GM18867 (cell line): ENCODE measurements around the gene NCAN.

Source experiments
- ATAC-seq: cut with Tn5 transposase; IDR thresholded peaks from one replicate; pipeline ENCODE4 v1.9.1; 2021; ENCODE audit warnings: mild to moderate bottlenecking, moderate library complexity; ENCODE audit not compliant: unreplicated experiment

NCAN gene

DNA sequence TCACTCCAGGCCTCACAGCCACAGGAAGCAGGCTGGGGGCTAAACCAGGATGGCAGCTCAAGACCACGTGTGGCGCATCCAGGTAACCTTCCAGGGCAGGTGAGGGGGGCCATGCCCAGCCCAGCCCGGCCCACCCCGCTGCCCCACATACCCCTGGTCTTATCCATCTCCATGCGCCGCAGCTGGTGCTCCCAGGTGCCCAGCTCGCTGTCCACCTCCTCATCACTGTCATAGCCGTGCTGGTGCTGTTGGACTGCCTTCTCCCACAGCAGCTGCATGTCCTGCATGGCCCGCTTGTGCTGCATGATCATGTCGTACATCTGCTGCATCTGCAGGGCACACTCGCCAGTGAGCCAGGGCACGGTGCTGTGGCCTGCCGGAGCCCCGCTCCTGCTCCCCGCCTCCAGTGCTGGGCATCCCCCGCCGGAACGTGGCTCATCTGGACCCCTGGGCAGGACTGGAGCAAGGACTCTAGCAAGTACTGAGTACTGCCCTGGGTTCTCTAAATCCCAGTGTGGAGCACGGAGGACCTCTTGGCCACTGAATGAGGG lies 67.4 kb downstream of the NCAN start:
- ATAC-seq, result no peak

DNA sequence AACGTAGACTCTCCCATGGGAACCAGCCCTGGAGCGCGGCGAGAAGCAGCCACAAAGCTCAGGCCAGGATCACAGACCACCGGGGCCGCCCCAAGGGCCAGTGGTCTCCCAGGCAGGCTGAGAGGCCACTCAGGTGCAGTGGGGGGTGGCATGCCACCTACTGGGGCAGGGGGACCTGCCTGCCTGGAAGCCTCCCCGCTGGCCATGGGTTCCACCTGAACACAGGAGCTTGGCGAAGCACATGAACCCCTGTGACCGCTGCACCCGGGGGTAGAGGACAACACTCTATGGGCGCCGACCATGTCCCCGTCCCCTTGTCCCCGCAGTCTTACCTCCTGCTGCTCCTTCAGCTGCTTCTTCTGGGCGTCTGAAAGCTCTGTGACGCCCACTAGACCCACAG lies 68.1 kb downstream of the NCAN start:
- ATAC-seq, result no peak

DNA sequence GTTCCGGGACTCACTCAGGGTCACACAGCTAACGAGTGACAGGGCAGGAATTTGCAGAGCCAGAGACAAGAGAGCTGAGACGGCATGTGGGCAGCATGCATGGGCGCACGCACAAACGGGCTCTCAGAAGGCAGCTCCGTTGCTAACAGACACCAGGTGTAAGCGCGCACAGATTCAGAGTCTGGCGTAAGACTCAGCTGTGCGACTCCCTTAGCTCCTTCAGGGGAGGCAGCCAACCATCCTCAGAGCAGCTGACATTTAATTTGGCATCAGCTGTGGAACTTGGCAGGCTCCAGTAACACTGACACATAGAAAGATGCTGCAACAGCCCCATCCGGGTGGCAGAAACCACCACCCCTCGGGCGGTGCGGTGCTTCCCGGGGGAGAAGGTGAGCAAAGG lies 68.8 kb downstream of the NCAN start:
- no peak for ATAC-seq

DNA sequence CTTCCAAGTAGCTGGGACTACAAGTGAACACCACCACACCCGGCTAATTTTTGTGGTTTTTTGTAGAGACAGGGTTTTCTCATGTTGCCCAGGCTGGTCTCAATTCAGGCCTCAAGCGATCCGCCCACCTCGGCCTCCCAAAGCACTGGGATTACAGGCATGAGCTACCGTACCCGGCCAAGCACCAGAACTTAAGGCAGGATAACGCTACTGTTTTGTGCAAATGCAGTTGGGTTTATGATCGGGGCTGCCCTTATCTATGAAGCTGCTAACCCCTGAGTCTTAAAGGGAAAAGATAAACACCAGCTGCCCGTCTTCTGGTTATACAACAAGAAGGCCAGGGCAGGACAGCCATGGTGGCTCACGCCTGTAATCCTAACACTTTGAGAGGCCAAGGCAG lies 73.9 kb downstream of the NCAN start:
- no peak for ATAC-seq

DNA sequence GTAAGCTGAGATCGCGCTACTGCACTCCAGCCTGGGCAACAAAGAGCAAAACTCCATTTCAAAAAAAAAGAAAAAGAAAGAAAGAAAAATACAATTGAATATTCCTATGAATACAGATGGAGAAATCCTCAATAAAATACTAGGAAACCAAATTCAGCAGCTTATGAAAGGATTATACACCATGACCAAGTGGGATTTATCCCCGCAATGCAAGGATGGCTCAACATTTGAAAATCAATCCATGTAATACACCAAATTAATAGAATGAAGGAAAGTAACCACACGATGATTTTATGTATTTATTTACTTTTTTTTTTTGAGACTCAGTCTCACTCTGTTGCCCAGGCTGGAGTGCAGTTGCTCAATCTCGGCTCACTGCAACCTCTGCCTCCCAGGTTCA lies 80.8 kb downstream of the NCAN start:
- ATAC-seq, result no peak

DNA sequence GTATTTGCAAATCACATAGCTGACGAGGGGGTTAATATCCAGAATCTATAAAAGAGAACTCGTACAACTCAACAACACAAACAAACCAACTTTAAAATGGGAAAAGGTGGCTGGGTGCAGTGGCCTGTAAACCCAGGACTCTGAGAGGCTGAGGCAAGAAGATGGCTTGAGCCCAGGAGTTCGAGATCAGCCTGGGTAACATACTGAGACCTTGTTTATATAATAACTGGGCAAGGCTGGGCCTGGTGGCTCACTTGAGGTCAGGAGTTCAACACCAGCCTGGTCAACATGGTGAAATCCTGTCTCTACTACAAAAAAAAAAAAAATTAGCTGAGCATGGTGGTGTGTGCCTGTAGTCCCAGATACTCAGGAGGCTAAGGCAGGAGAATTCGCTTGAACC lies 83.2 kb downstream of the NCAN start:
- ATAC-seq, result no peak

DNA sequence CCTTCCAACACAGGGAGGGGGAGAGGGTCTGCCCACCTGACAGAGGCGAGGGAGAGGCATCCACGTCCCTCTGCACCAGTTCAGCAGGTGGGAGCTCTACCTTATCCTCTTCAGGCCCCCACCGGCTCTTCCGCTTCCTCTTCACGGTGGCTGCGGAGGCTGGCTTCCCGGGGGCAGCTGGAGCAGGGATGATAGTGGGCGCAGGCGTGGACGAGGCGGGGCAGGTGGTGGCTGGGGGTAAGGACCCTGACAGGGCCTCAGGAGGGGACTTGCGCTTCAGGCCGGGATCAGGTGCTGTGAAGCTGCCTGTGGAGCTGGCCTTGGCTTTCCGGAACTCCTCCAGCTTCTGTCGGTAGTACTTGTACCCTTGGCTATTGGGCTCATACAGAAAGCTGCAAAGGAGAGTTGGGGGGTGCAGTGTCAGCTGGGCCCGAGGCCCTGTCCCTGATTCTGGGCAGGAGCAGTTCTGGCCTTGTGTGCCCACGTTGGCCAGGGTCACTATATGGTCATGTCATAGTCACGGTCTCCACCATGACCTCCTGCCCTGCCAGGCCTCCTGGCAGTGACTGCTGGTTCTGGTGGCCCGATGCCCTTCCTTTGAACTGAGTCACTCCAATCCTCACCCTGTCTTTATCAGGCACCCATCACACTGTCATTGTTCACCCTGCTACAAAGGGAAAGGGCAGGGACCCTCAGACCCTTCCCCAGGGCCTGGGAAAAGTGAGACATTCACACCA lies 85.4 kb downstream of the NCAN start:
- ATAC-seq, result no peak

DNA sequence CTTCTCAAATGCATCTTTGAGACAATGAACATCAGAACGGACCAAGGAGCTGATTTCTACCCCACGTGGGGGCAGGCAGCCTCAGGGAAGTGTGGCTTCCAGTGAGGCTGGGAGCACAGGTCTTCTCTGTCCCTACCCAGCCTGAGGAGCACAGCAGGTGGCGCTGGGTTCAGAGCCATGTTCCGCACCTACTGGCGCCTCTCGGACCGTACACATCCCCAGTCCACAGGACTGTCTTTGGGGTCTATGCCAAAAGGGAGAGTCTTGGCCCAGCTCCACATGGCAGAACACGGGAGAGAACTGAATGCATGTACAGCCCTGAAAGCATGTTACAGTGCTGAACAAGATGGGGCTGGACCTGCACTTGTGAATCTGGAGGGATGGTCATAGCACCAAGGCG lies 86.0 kb downstream of the NCAN start:
- no peak for ATAC-seq

DNA sequence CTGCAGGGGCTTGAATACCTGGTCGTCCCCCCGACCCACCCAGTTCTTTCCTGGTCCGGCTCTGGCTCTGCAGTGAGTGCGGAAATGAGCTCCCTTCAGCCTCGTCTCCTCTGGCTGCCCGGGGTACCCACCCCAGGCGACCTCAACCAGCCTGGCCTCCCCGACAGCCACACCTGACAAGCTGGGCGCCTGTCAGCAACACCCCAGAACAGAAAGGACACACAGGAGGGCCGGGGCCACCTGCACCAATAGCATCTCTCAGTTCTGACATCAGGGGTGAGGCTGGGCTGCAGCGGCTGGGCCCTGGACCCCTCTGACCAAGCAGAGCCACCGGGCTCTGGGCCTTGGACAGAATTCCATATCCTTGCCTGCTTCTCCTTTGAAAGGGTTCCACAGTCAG lies 88.9 kb downstream of the NCAN start:
- no peak for ATAC-seq
